ENCODE measurements around the gene XAGE5.

DNA sequence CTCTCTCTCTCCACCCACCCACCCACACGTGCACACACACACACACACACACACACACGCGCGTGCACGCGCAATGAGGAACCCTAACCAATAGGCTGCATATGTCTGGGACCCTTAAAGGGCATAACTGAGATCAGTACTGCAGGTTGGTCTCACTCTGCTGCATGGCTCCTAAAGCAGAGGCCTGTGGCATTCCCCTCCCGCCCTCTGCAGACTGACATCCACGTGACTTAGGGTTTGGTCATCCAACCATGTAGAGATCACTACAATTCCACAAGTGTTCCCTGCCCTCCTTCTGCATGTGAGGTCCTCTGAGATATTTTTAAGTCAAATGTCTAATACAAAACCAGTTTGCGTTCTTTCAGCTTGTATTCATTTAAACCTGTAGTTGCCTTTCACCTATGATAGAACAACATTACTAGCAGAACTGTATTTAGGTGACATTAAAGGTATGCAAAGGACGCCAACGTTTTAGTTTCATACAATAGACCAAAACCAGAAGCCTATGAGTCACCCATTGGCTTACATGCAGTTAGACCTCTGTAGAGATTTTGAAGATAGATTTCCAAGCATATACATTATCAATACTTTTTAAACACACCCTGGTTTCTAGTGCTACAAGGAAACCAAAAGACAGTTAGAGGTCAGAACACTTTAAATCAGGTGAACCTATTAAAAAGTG lies 10.1 kb downstream of the XAGE5 start:
- TF ChIP-seq, protein P1, sequence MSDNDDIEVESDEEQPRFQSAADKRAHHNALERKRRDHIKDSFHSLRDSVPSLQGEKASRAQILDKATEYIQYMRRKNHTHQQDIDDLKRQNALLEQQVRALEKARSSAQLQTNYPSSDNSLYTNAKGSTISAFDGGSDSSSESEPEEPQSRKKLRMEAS (IDR thresholded peaks at IDR 0.05), result no peak
- TF ChIP-seq, protein P2, sequence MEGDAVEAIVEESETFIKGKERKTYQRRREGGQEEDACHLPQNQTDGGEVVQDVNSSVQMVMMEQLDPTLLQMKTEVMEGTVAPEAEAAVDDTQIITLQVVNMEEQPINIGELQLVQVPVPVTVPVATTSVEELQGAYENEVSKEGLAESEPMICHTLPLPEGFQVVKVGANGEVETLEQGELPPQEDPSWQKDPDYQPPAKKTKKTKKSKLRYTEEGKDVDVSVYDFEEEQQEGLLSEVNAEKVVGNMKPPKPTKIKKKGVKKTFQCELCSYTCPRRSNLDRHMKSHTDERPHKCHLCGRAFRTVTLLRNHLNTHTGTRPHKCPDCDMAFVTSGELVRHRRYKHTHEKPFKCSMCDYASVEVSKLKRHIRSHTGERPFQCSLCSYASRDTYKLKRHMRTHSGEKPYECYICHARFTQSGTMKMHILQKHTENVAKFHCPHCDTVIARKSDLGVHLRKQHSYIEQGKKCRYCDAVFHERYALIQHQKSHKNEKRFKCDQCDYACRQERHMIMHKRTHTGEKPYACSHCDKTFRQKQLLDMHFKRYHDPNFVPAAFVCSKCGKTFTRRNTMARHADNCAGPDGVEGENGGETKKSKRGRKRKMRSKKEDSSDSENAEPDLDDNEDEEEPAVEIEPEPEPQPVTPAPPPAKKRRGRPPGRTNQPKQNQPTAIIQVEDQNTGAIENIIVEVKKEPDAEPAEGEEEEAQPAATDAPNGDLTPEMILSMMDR (IDR thresholded peaks at IDR 0.05; ENCODE audit: low read depth, low read length, missing input control), result no peak
- no peak for TF ChIP-seq JUND (IDR thresholded peaks at IDR 0.05)
- no peak for TF ChIP-seq SP1 (IDR thresholded peaks at IDR 0.05)

Data from liver (tissue), 3 donors.